HFF-Myc (cell line): ENCODE data around the gene RAB11FIP3.

Experiments used
- DNase-seq: peaks from one replicate; pipeline ENCODE4 v3.0.0-alpha.2; 2011; ENCODE audit warnings: low read depth; ENCODE audit errors: extremely low read depth
- H3K4me3 ChIP-seq: replicated peaks from 2 replicates; pipeline ENCODE4 v1.5.1; 2011; ENCODE audit warnings: low read depth, mild to moderate bottlenecking, control low read depth, low read length
- TF ChIP-seq, protein P1 (sequence below): IDR thresholded peaks from 2 replicates; pipeline ENCODE4 v1.5.1; 2012; ENCODE audit warnings: mild to moderate bottlenecking, low read depth, low read length, control low read depth; ENCODE audit errors: missing control alignments

The RAB11FIP3 gene

DNA sequence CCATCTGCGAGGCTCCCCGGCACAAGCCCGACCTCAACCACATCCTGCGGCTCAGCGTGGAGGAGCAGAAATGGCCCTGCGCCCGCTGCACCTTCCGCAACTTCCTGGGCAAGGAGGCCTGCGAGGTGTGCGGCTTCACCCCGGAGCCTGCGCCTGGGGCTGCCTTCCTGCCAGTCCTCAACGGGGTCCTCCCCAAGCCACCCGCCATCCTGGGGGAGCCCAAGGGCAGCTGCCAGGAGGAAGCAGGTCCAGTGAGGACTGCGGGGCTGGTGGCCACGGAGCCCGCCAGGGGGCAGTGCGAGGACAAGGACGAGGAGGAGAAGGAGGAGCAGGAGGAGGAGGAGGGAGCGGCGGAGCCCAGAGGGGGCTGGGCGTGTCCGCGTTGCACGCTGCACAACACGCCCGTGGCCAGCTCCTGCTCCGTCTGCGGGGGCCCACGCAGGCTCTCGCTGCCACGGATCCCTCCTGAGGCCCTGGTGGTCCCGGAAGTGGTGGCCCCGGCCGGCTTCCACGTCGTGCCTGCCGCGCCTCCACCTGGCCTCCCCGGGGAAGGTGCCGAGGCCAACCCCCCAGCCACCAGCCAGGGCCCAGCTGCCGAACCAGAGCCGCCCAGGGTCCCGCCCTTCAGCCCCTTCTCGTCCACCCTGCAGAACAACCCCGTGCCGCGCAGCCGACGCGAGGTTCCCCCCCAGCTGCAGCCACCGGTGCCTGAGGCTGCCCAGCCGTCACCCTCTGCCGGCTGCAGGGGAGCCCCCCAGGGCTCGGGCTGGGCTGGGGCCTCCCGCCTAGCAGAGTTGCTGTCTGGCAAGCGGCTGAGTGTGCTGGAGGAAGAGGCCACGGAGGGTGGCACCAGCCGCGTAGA lies 121.7 kb downstream of the RAB11FIP3 start:
- TF ChIP-seq, protein P1, sequence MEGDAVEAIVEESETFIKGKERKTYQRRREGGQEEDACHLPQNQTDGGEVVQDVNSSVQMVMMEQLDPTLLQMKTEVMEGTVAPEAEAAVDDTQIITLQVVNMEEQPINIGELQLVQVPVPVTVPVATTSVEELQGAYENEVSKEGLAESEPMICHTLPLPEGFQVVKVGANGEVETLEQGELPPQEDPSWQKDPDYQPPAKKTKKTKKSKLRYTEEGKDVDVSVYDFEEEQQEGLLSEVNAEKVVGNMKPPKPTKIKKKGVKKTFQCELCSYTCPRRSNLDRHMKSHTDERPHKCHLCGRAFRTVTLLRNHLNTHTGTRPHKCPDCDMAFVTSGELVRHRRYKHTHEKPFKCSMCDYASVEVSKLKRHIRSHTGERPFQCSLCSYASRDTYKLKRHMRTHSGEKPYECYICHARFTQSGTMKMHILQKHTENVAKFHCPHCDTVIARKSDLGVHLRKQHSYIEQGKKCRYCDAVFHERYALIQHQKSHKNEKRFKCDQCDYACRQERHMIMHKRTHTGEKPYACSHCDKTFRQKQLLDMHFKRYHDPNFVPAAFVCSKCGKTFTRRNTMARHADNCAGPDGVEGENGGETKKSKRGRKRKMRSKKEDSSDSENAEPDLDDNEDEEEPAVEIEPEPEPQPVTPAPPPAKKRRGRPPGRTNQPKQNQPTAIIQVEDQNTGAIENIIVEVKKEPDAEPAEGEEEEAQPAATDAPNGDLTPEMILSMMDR: peak; percentile 47
- H3K4me3 ChIP-seq: no peak overlapping the region
- DNase-seq: no peak

DNA sequence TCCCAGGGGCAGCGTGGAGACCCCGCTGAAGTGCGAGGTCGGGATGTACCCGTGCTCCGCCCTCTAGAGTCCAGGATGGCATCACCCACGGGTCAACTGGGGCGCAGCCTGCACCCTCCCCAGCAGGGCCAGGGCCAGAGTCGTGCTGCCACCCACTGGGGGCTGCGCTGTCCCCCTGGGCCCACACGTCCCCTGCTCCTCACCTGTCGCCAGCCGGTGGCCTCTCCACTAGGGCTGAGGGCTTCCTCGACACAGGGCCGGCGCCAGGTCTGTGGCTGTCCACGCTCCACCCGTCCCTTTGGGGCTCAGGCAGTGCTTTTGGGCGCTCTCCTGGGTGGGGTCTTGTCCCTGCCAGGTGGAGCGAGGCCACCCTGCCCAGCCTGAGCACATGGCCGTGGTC lies 123.1 kb downstream of the RAB11FIP3 start:
- TF ChIP-seq, protein P1: no peak
- no peak overlapping the region for H3K4me3 ChIP-seq
- DNase-seq: no peak

DNA sequence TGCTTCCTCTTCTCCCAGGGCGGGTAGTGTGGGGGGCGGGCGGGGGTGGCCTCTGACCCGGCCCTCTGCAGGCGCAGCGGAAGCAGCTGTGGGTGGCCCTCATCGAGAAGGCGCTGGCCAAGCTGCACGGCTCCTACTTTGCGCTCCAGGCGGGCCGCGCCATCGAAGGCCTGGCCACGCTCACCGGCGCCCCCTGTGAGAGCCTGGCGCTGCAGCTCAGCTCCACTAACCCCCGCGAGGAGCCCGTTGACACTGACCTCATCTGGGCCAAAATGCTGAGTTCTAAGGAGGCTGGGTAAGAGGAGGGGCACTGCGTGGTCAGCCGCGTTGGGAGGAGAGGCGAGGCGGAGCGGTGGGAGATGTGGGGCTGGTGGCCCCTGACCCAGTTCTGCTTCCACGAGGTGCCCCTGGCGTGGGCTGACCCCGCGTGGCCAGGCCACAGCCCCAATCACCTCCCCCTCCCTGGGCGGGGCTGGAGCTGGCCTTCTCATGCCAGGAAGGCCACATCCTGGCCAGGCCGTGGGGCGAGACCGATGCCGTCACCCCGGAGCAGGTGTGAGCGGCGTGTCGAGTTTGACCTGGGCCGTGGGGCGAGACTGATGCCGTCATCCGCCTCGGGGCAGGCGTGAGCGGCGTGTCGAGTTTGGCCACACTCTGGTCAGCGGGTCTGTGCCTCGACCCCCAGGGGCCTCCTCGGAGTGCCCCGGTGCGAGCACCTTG lies 124.3 kb downstream of the RAB11FIP3 start:
- TF ChIP-seq, protein P1: peak; percentile 6
- no peak for DNase-seq
- H3K4me3 ChIP-seq: no peak overlapping the region

DNA sequence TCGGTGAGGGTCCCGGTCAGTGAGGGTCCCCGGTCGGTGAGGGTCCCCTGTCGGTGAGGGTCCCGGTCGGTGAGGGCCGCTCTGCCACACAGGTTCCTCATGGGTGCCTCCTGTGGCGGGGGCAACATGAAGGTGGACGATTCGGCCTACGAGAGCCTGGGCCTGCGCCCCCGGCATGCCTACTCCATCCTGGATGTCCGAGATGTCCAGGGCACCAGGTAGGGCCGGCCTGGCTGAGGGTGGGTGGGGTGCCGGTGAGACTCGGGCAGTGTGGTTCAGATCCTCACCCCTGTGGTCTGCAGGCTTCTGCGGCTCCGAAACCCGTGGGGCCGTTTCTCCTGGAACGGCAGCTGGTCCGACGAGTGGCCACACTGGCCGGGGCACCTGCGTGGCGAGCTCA lies 125.8 kb downstream of the RAB11FIP3 start:
- no peak overlapping the region for H3K4me3 ChIP-seq
- no peak for DNase-seq
- TF ChIP-seq, protein P1: no peak

DNA sequence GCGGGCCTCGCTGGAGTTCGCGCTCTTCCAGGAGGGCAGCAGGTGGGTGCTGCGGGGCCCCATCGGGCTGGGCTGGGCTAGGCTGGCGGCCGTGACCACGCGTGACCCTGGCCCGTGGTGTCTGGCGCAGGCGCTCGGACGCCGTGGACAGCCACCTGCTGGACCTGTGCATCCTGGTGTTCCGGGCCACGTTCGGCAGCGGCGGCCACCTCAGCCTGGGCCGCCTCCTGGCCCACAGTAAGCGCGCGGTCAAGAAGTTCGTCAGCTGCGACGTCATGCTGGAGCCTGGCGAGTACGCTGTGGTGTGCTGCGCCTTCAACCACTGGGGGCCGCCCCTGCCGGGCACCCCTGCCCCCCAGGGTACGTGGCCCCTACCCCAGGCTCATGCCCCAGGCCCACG lies 126.7 kb downstream of the RAB11FIP3 start:
- no peak overlapping the region for H3K4me3 ChIP-seq
- TF ChIP-seq, protein P1: no peak
- no peak for DNase-seq

DNA sequence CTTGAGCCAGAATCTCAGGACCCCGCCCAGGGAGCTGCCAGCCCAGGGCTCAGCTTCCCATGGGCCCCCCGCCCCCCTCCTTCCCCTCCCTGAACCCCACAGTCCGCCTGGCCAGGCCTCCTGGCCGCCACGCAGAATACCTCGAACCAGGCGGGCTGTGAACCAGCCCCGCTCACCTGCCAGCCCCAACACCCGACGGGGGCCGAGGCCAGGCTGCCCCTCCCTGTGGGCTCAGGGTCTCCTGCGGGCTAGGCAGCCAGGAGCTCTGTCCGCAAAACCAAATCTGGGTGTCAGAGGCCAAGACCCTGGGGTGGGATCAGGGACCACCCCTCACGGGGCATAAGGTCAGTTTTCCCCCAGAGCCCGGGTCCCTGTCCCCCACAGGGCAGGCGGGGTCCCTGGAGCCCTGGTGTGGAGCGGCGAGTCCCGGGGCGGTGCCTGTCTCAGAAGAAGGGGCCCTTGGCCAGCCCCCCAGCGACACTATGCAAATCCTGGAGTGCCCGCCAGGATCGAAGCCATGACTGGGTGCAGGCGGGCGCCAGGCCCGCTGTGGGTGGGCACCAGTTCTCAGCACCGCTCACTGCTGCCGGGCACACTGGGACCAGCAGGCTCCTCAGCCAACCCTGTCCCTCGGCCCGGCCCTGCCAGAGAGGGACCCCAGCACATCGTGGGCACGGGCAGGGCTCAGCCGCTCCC lies 128.3 kb downstream of the RAB11FIP3 start:
- TF ChIP-seq, protein P1: no peak
- no peak overlapping the region for H3K4me3 ChIP-seq
- no peak for DNase-seq
